ENCODE data around the gene SERAC1.

Gene SERAC1

DNA sequence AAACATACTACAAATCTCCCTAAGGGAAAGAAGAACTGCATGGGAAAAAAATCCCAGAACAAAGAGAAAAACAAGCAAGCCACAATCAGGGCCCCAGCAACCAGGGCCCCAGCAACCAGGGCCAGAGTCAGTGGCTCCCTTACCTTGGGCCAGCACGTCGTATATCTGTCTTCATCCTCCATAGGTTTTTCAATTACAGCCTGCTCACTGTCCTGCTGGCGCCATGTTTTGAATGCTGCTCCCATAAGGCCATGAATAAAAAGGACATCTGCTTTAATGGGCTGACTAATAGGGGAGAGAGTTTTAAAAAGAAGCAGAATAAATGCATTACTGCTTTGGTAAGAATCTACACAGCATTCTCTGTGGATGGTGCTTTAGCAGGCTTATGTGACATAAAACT lies 49.2 kb downstream of the SERAC1 start:
- Histone ChIP-seq H3K4me2 (ENCODE audit: low read length) (no peak overlapping the region), H3K36me3 (ENCODE audit: insufficient read depth, low read length) (no peaks in the 10 kb centered on the region), H3K9ac (ENCODE audit: low read length) (no peak overlapping the region), H3K27ac (ENCODE audit: low read depth, low read length, poor library complexity, severe bottlenecking) (no peak overlapping the region), H3K9me2 (ENCODE audit: low read depth, low read length) (no peaks in the 10 kb centered on the region), H3K79me2 (ENCODE audit: insufficient read depth, low read length) (no peaks in the 10 kb centered on the region), H3F3A (ENCODE audit: insufficient read depth, low read length) (no peaks in the 10 kb centered on the region), H3K4me1 (ENCODE audit: insufficient read depth, low read length, severe bottlenecking) (no peaks in the 10 kb centered on the region), H2AFZ (ENCODE audit: low read length) (no peak overlapping the region), H4K20me1 (ENCODE audit: insufficient read depth, low read length) (no peaks in the 10 kb centered on the region), H3K9me3 (ENCODE audit: low read length) (no peaks in the 10 kb centered on the region), H3K4me3 (ENCODE audit: low read depth, low read length, poor library complexity, severe bottlenecking) (no peak overlapping the region), H3K27me3 (ENCODE audit: insufficient read depth, low read length) (no peaks in the 10 kb centered on the region)
- TF ChIP-seq, protein P1, sequence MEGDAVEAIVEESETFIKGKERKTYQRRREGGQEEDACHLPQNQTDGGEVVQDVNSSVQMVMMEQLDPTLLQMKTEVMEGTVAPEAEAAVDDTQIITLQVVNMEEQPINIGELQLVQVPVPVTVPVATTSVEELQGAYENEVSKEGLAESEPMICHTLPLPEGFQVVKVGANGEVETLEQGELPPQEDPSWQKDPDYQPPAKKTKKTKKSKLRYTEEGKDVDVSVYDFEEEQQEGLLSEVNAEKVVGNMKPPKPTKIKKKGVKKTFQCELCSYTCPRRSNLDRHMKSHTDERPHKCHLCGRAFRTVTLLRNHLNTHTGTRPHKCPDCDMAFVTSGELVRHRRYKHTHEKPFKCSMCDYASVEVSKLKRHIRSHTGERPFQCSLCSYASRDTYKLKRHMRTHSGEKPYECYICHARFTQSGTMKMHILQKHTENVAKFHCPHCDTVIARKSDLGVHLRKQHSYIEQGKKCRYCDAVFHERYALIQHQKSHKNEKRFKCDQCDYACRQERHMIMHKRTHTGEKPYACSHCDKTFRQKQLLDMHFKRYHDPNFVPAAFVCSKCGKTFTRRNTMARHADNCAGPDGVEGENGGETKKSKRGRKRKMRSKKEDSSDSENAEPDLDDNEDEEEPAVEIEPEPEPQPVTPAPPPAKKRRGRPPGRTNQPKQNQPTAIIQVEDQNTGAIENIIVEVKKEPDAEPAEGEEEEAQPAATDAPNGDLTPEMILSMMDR (IDR thresholded peaks at IDR 0.05; ENCODE audit: low read length), result no peak
- TF ChIP-seq EZH2 (IDR thresholded peaks at IDR 0.05; ENCODE audit: borderline replicate concordance, low read length), result no peak

DNA sequence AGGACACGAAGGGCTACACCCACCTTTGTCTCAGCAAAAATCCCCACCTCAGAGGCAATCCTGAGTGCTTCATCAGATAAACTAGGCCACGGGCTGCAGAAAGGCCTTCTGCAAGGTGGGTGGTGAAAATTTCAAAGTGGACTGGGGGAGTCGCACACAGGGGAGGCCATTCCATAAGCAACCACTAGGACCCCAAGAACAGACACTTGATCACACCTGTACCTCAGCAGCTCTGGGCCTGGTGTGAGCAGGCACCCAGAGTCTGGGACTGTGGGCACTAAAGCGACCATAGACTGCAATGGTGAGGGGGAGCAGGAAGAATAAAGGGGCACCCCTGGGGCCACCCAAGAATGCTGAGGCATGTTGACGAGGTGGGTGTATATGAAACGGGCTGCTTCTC lies 52.6 kb downstream of the SERAC1 start:
- H3K4me2 ChIP-seq (ENCODE audit: low read length), result no peak overlapping the region
- no peak overlapping the region for H3K27ac ChIP-seq (ENCODE audit: low read depth, low read length, poor library complexity, severe bottlenecking)
- no peaks in the 10 kb centered on the region for H3K79me2 ChIP-seq (ENCODE audit: insufficient read depth, low read length)
- no peaks in the 10 kb centered on the region; the same call in 1 of the 2 replicates for H3K36me3 ChIP-seq (ENCODE audit: insufficient read depth, low read length)
- H4K20me1 ChIP-seq (ENCODE audit: insufficient read depth, low read length), result no peaks in the 10 kb centered on the region
- H3F3A ChIP-seq (ENCODE audit: insufficient read depth, low read length), result no peaks in the 10 kb centered on the region
- no peaks in the 10 kb centered on the region for H3K4me1 ChIP-seq (ENCODE audit: insufficient read depth, low read length, severe bottlenecking)
- no peak overlapping the region for H2AFZ ChIP-seq (ENCODE audit: low read length)
- no peak for TF ChIP-seq EZH2 (IDR thresholded peaks at IDR 0.05; ENCODE audit: borderline replicate concordance, low read length)
- TF ChIP-seq, protein P1 (IDR thresholded peaks at IDR 0.05; ENCODE audit: low read length), result no peak
- no peak overlapping the region for H3K9ac ChIP-seq (ENCODE audit: low read length)
- no peaks in the 10 kb centered on the region for H3K9me3 ChIP-seq (ENCODE audit: low read length)
- H3K4me3 ChIP-seq (ENCODE audit: low read depth, low read length, poor library complexity, severe bottlenecking), result no peak overlapping the region
- H3K9me2 ChIP-seq (ENCODE audit: low read depth, low read length), result no peaks in the 10 kb centered on the region
- no peaks in the 10 kb centered on the region for H3K27me3 ChIP-seq (ENCODE audit: insufficient read depth, low read length)

DNA sequence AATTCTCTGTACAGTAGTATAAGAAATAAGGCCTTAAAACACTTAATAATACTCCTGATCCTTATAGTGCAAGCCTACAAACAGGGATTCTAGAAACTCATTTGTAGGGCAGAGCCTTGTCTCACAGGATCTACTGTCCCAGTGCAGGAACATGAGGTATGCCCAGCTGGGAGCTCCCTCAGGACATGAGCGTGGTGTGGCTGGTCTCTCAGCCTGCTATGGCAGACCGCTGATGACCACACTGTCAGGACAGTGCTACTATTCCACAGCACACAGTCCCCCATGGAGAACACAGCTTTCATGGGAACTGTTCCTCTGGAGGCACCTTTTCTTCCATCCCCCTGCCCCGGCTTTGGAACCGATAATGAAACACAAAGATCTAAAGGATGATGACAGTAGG lies 53.0 kb downstream of the SERAC1 start:
- no peak for TF ChIP-seq EZH2 (IDR thresholded peaks at IDR 0.05; ENCODE audit: borderline replicate concordance, low read length)
- TF ChIP-seq, protein P1 (IDR thresholded peaks at IDR 0.05; ENCODE audit: low read length), result no peak

More for the DNA sequence above, 53.0 kb downstream of the SERAC1 start:
- Histone ChIP-seq H3K4me1 (ENCODE audit: insufficient read depth, low read length, severe bottlenecking) (no peaks in the 10 kb centered on the region), H3K36me3 (ENCODE audit: insufficient read depth, low read length) (no peaks in the 10 kb centered on the region; the same call in 1 of the 2 replicates), H3K9me2 (ENCODE audit: low read depth, low read length) (no peaks in the 10 kb centered on the region), H4K20me1 (ENCODE audit: insufficient read depth, low read length) (no peaks in the 10 kb centered on the region), H3K27me3 (ENCODE audit: insufficient read depth, low read length) (no peaks in the 10 kb centered on the region), H3K9ac (ENCODE audit: low read length) (no peak overlapping the region), H3K4me2 (ENCODE audit: low read length) (no peak overlapping the region), H3K79me2 (ENCODE audit: insufficient read depth, low read length) (no peaks in the 10 kb centered on the region), H3K9me3 (ENCODE audit: low read length) (no peaks in the 10 kb centered on the region), H2AFZ (ENCODE audit: low read length) (no peak overlapping the region), H3K27ac (ENCODE audit: low read depth, low read length, poor library complexity, severe bottlenecking) (no peak overlapping the region), H3K4me3 (ENCODE audit: low read depth, low read length, poor library complexity, severe bottlenecking) (no peak overlapping the region), H3F3A (ENCODE audit: insufficient read depth, low read length) (no peaks in the 10 kb centered on the region)
